ENCODE data around the gene SHISAL1.

Gene SHISAL1

GRCh38 chr22:44298406-44299091 lies 14.2 kb downstream of the SHISAL1 start:
- no peak for DNase-seq

GRCh38 chr22:44297470-44298061 lies 15.2 kb downstream of the SHISAL1 start:
- no peak for DNase-seq

- no peak for DNase-seq
Observed at GRCh38 chr22:44295406-44295805, 17.3 kb downstream of the SHISAL1 start.

GRCh38 chr22:44293876-44294275 lies 18.9 kb downstream of the SHISAL1 start:
- DNase-seq: no peak

GRCh38 chr22:44293034-44293433 lies 19.7 kb downstream of the SHISAL1 start:
- DNase-seq: no peak

GRCh38 chr22:44292521-44292920 lies 20.2 kb downstream of the SHISAL1 start:
- DNase-seq: no peak

GRCh38 chr22:44291674-44292360 lies 20.9 kb downstream of the SHISAL1 start:
- no peak for DNase-seq

GRCh38 chr22:44291265-44291664 lies 21.5 kb downstream of the SHISAL1 start:
- no peak for DNase-seq

GRCh38 chr22:44289414-44290171 lies 23.2 kb downstream of the SHISAL1 start:
- no peak for DNase-seq

GRCh38 chr22:44288913-44289312 lies 23.8 kb downstream of the SHISAL1 start:
- no peak for DNase-seq

- DNase-seq: no peak
Observed at GRCh38 chr22:44287741-44288140, 25.0 kb downstream of the SHISAL1 start.

GRCh38 chr22:44287121-44287693 lies 25.5 kb downstream of the SHISAL1 start:
- no peak for DNase-seq

GRCh38 chr22:44286646-44287045 lies 26.1 kb downstream of the SHISAL1 start:
- no peak for DNase-seq

- DNase-seq: no peak
Observed at GRCh38 chr22:44284711-44285110, 28.0 kb downstream of the SHISAL1 start.

GRCh38 chr22:44281768-44282637 lies 30.7 kb downstream of the SHISAL1 start:
- DNase-seq: no peak

GRCh38 chr22:44280665-44281188 lies 32.0 kb downstream of the SHISAL1 start:
- no peak for DNase-seq

- DNase-seq: no peak
Observed at GRCh38 chr22:44279069-44279360, 33.7 kb downstream of the SHISAL1 start.

- DNase-seq: no peak
Observed at GRCh38 chr22:44278243-44279068, 34.3 kb downstream of the SHISAL1 start.

GRCh38 chr22:44277386-44278135 lies 35.2 kb downstream of the SHISAL1 start:
- no peak for DNase-seq

GRCh38 chr22:44276706-44277356 lies 35.9 kb downstream of the SHISAL1 start:
- DNase-seq: no peak
